Vagina (tissue), 2 donors: ENCODE results near the gene PIK3R5. TPM values are rescaled to one million over a fixed set of nuclear protein-coding genes. Genes with fewer than 3 reads are reported as not detected.

Experiments used
- DNase-seq, 2 donors: peaks; one replicate each; pipeline ENCODE4 v3.0.0-alpha.2; 2017; ENCODE audit errors: extremely low spot score in 2 of 2
- H3K27ac ChIP-seq: fragments of 200-600 bp; sonication (generic); one replicate; pipeline ENCODE4 v1.5.1; 2019
- H3K27me3 ChIP-seq: fragments of 200-600 bp; sonication (generic); one replicate; pipeline ENCODE4 v1.5.1; 2019
- H3K36me3 ChIP-seq, 2 donors: fragments of 200-600 bp; sonication (generic); one replicate each; pipeline ENCODE4 v1.5.1; 2017 to 2019
- H3K4me1 ChIP-seq: fragments of 200-600 bp; sonication (generic); one replicate; pipeline ENCODE4 v1.5.1; 2019
- H3K4me3 ChIP-seq, 2 donors: fragments of 200-600 bp; sonication (generic); 1 replicate in 1 of 2; 2 replicates in 1 of 2; pipeline ENCODE4 v1.5.1; 2016 to 2019
- H3K9me3 ChIP-seq: fragments of 200-600 bp; sonication (generic); one replicate; pipeline ENCODE4 v1.5.1; 2019
- POLR2A ChIP-seq, 2 donors: fragments of 450-650 bp; IDR thresholded peaks; one replicate each; pipeline ENCODE4 v1.6.1; 2017; ENCODE audit warnings: antibody characterized with exemption in 2 of 2, mild to moderate bottlenecking in 2 of 2, moderate library complexity in 2 of 2
- POLR2AphosphoS5 ChIP-seq, 2 donors: sonication (generic); formaldehyde crosslinking; IDR thresholded peaks; one replicate each; pipeline ENCODE4 v1.9.0; 2017; ENCODE audit warnings: antibody characterized with exemption in 2 of 2, mild to moderate bottlenecking in 2 of 2, low read depth in 1 of 2; ENCODE audit not compliant: insufficient read depth in 1 of 2
- intact Hi-C: fragments of 100-400 bp; cut with DNase I; formaldehyde crosslinking; loops from one replicate; pipeline ENCODE4 v1.15.1; 2023
- total RNA-seq: library from RNA; depleted of rRNA; stranded (reverse); fragments of >200 nt; gene quantifications from one replicate; pipeline ENCODE4 v1.2.3, GENCODE V29; 2016
- TF ChIP-seq, protein P1 (sequence below), 3 experiments: fragments of 450-650 bp in 2 of 3; fragments of 200-600 bp in 1 of 3; sonication (generic) in 1 of 3; IDR thresholded peaks; one replicate each; pipeline ENCODE4 v1.5.1; 2017 to 2019; ENCODE audit warnings: antibody characterized with exemption in 3 of 3, mild to moderate bottlenecking in 2 of 3, moderate library complexity in 2 of 3

PIK3R5 gene
- total RNA-seq, 1 donor from 2014 or later = 10.6 TPM

DNA sequence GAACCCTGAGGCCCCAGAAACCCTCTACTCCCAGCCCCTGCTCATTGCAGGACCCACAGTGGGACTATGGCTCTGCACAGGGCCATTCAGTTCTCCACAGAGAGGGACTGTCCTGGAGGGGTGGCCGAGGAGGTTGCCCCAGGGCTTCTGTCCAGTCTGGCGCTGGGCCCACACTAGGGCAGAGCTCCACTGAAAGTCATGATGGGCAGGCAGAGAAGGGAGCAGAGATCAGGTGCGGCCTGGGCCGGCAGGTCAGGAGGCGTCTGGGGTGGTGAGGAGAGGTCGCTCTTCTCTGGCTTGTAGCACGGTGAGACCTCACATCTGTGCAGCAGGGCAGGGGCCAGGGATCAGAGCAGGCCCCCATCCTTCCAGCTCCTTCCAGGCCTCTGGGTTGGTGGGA is 85.0 kb downstream of the PIK3R5 start:
- Histone ChIP-seq H3K4me3 (no peak overlapping the region), H3K9me3 (no peaks in the 10 kb centered on the region), H3K27ac (no peak overlapping the region), H3K4me1 (no peaks in the 10 kb centered on the region), H3K36me3 (no peaks in the 10 kb centered on the region), H3K27me3 (no peaks in the 10 kb centered on the region)
- intact Hi-C loops = no loop called here
- DNase-seq = no peak
- TF ChIP-seq POLR2A (IDR thresholded peaks at IDR 0.05) (no peak), POLR2AphosphoS5 (IDR thresholded peaks at IDR 0.05; ENCODE audit: insufficient read depth in 1 of 2, low read depth in 1 of 2) (no peak)
- TF ChIP-seq, protein P1, sequence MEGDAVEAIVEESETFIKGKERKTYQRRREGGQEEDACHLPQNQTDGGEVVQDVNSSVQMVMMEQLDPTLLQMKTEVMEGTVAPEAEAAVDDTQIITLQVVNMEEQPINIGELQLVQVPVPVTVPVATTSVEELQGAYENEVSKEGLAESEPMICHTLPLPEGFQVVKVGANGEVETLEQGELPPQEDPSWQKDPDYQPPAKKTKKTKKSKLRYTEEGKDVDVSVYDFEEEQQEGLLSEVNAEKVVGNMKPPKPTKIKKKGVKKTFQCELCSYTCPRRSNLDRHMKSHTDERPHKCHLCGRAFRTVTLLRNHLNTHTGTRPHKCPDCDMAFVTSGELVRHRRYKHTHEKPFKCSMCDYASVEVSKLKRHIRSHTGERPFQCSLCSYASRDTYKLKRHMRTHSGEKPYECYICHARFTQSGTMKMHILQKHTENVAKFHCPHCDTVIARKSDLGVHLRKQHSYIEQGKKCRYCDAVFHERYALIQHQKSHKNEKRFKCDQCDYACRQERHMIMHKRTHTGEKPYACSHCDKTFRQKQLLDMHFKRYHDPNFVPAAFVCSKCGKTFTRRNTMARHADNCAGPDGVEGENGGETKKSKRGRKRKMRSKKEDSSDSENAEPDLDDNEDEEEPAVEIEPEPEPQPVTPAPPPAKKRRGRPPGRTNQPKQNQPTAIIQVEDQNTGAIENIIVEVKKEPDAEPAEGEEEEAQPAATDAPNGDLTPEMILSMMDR (IDR thresholded peaks at IDR 0.05) = no peak

DNA sequence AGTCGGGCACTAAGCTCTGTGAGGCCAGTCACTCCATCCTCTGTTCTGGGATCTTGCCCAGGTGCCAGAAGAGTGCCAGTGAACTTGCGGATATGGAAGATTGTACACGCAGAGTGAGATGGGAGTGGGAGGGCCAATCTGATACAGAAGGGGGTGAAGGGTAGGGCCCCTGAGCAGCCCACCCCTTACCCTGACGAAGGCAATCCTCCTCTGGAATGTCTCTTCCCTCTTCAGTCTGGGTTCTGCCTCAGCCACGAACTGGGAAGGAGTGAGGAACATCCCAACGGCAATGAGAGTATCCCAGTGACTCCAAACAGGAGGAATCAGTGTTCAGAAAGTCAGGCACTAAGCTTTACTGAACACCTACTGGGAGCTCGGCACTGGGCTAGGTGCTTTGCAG is 86.1 kb downstream of the PIK3R5 start:
- H3K4me3 ChIP-seq = no peak overlapping the region
- no peaks in the 10 kb centered on the region for H3K27me3 ChIP-seq
- no peaks in the 10 kb centered on the region for H3K36me3 ChIP-seq
- no peak for DNase-seq
- H3K9me3 ChIP-seq = no peaks in the 10 kb centered on the region
- intact Hi-C loops = no loop called here
- H3K4me1 ChIP-seq = no peaks in the 10 kb centered on the region
- TF ChIP-seq, protein P1 (IDR thresholded peaks at IDR 0.05) = no peak
- no peak for TF ChIP-seq POLR2AphosphoS5 (IDR thresholded peaks at IDR 0.05; ENCODE audit: insufficient read depth in 1 of 2, low read depth in 1 of 2)
- no peak for TF ChIP-seq POLR2A (IDR thresholded peaks at IDR 0.05)
- no peak overlapping the region for H3K27ac ChIP-seq

DNA sequence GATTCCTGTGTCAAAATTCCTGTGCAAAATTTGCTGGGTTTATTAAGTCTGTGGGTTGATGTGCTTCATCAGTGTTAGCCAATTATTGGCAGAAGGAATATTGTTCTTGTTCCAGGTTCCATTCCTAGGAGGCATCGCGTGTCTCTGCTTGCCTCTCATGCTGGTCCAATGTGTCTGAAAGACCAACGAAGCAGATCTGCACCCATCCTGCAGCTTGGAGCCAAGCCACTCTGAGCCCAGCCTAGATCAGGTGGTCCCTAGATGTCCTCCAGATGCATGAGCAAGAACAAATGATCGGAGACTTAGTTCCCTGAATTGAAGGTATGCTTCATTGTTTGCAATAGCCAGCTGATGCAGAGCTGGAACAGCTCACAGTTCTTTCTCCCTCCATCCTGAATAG is 87.5 kb downstream of the PIK3R5 start:
- H3K36me3 ChIP-seq = no peaks in the 10 kb centered on the region
- H3K27me3 ChIP-seq = no peaks in the 10 kb centered on the region
- intact Hi-C loops = no loop called here
- no peak overlapping the region for H3K27ac ChIP-seq
- no peak for TF ChIP-seq POLR2A (IDR thresholded peaks at IDR 0.05)
- TF ChIP-seq, protein P1 (IDR thresholded peaks at IDR 0.05) = no peak
- no peak for TF ChIP-seq POLR2AphosphoS5 (IDR thresholded peaks at IDR 0.05; ENCODE audit: insufficient read depth in 1 of 2, low read depth in 1 of 2)
- DNase-seq = no peak
- H3K4me1 ChIP-seq = no peaks in the 10 kb centered on the region
- no peaks in the 10 kb centered on the region for H3K9me3 ChIP-seq
- H3K4me3 ChIP-seq = no peak overlapping the region

DNA sequence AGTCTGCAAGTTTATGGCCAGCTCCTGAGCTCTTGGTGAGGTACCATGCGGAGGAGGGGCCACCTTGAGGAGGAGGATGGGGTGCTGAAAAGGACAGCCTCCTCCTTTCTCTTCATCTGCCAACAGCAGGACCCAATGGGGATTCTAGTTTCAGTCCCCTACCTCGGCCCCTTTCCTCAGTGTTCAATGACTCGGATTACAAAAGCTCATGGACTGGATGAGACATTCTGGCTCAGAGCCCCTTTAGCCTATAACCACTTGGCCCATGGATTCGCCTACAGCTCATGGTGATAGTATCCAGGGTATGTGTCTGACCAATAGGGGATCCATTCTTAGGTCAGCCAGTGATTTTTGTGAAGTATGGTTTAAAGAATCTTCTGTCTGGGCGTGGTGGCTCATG is 89.5 kb downstream of the PIK3R5 start:
- no peak for DNase-seq
- TF ChIP-seq POLR2AphosphoS5 (IDR thresholded peaks at IDR 0.05; ENCODE audit: insufficient read depth in 1 of 2, low read depth in 1 of 2) = no peak
- no peak for TF ChIP-seq POLR2A (IDR thresholded peaks at IDR 0.05)
- TF ChIP-seq, protein P1 (IDR thresholded peaks at IDR 0.05) = no peak
- Histone ChIP-seq H3K36me3 (no peaks in the 10 kb centered on the region), H3K4me3 (no peak overlapping the region), H3K27me3 (no peaks in the 10 kb centered on the region), H3K4me1 (no peaks in the 10 kb centered on the region), H3K27ac (no peak overlapping the region), H3K9me3 (no peaks in the 10 kb centered on the region)
- intact Hi-C loops = no loop called here

DNA sequence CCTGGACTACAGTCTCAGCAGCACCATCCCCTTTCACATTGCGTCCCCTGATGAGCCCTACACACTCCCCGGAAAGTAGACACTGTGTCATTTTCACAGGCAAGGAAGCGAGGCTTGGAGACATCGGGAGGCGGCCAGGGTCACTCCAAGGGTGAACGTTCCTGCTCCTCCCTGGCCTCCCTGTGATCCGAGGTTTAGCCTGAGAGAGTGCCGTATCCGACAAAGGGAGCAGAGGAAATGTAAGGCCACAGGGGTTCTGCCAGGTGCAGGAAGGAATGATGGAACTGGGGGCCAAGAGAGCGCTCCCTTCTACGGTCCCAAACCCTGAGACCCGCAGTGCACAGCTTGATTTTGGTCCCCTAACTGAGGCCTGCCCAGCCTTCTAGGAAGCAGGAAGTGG is 90.1 kb downstream of the PIK3R5 start:
- intact Hi-C loops = no loop called here
- Histone ChIP-seq H3K9me3 (no peaks in the 10 kb centered on the region), H3K27ac (no peak overlapping the region), H3K4me1 (no peaks in the 10 kb centered on the region), H3K27me3 (no peaks in the 10 kb centered on the region), H3K36me3 (no peaks in the 10 kb centered on the region), H3K4me3 (no peak overlapping the region)
- DNase-seq = no peak
- TF ChIP-seq, protein P1 (IDR thresholded peaks at IDR 0.05) = no peak
- TF ChIP-seq POLR2AphosphoS5 (IDR thresholded peaks at IDR 0.05; ENCODE audit: insufficient read depth in 1 of 2, low read depth in 1 of 2) (no peak), POLR2A (IDR thresholded peaks at IDR 0.05) (no peak)
